Osteoblast (primary cell): ENCODE measurements around the gene CPNE9. TPM values are rescaled to one million over a fixed set of nuclear protein-coding genes. Genes with fewer than 3 reads are reported as not detected.

Experiments
- DNase-seq: peaks from one replicate; pipeline ENCODE4 v3.0.0; 2011; ENCODE audit warnings: low spot score, mixed read lengths; ENCODE audit not compliant: insufficient read length; ENCODE audit errors: missing footprints
- H2AFZ ChIP-seq: 2 replicates; pipeline ENCODE4 v1.6.0; 2011; ENCODE audit warnings: mild to moderate bottlenecking, low read length
- H3K27ac ChIP-seq: 2 replicates; pipeline ENCODE4 v1.5.1; 2011; ENCODE audit warnings: mild to moderate bottlenecking, low read depth, low read length, moderate library complexity
- H3K27me3 ChIP-seq: 2 replicates; pipeline ENCODE4 v1.6.0; 2012; ENCODE audit warnings: mild to moderate bottlenecking, control low read depth, inconsistent platforms, low read length, moderate library complexity; ENCODE audit not compliant: insufficient read depth
- H3K36me3 ChIP-seq: 2 replicates; pipeline ENCODE4 v1.5.1; 2011; ENCODE audit warnings: mild to moderate bottlenecking, low read length, control low read depth, moderate library complexity; ENCODE audit not compliant: insufficient read depth
- H3K4me1 ChIP-seq: 2 replicates; pipeline ENCODE4 v1.5.1; 2011; ENCODE audit warnings: mild to moderate bottlenecking, low read length, control low read depth, moderate library complexity; ENCODE audit not compliant: insufficient read depth
- H3K4me2 ChIP-seq: 2 replicates; pipeline ENCODE4 v1.6.0; 2011; ENCODE audit warnings: mild to moderate bottlenecking, low read length; ENCODE audit not compliant: insufficient read depth
- H3K4me3 ChIP-seq: fragments of 200-600 bp; sonication (generic); 3 replicates; pipeline ENCODE4 v1.5.1; 2012; ENCODE audit warnings: mild to moderate bottlenecking, low read length, inconsistent platforms; ENCODE audit not compliant: insufficient read depth
- H3K79me2 ChIP-seq: 2 replicates; pipeline ENCODE4 v1.6.0; 2012; ENCODE audit warnings: mild to moderate bottlenecking, low read length, control low read depth, inconsistent platforms; ENCODE audit not compliant: insufficient read depth
- H3K9me3 ChIP-seq: 2 replicates; pipeline ENCODE4 v1.5.1; 2011; ENCODE audit warnings: low read depth, low read length, control low read depth
- H4K20me1 ChIP-seq: 2 replicates; pipeline ENCODE4 v1.6.0; 2012; ENCODE audit warnings: mild to moderate bottlenecking, low read length, control low read depth; ENCODE audit not compliant: insufficient read depth
- total RNA-seq: library from RNA; depleted of rRNA; stranded (reverse); fragments of >200 nt; gene quantifications from 2 replicates; pipeline ENCODE4 v1.2.3, GENCODE V29; 2012
- TF ChIP-seq, protein P1 (sequence below): IDR thresholded peaks from 2 replicates; pipeline ENCODE4 v1.5.1; 2011; ENCODE audit warnings: mild to moderate bottlenecking, low read depth, low read length, moderate library complexity; ENCODE audit errors: extremely low read depth

Gene CPNE9
- total RNA-seq, 1 donor, result not detected

DNA sequence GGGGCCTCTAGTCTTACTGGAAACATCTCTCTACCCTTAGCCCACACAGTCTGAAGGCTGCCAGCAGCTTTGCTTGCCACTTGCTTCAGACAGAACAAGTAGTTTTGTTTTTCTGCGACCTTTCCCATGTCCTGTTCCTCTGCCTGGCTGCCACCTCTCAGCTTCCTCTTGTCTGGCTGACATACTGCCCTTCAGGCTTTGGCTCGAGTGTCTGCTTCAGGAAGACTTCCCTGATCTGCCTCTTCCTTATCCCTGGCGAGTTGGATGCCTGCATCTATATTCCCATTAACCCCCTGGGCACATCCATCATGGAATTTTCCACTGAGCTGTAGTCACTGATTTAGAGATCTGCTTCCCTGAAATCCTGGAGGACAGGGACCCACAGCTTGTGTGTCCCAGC, 25.1 kb upstream of the CPNE9 start:
- no peaks in the 10 kb centered on the region for H3K4me1 ChIP-seq
- H3K4me2 ChIP-seq, result no peak overlapping the region
- H3K9me3 ChIP-seq, result no peaks in the 10 kb centered on the region
- H3K27me3 ChIP-seq, result no peaks in the 10 kb centered on the region
- no peak overlapping the region for H3K4me3 ChIP-seq
- no peak overlapping the region for H3K27ac ChIP-seq
- DNase-seq, result no peak
- H2AFZ ChIP-seq, result no peak overlapping the region
- no peaks in the 10 kb centered on the region for H3K79me2 ChIP-seq
- no peaks in the 10 kb centered on the region for H4K20me1 ChIP-seq
- TF ChIP-seq, protein P1, sequence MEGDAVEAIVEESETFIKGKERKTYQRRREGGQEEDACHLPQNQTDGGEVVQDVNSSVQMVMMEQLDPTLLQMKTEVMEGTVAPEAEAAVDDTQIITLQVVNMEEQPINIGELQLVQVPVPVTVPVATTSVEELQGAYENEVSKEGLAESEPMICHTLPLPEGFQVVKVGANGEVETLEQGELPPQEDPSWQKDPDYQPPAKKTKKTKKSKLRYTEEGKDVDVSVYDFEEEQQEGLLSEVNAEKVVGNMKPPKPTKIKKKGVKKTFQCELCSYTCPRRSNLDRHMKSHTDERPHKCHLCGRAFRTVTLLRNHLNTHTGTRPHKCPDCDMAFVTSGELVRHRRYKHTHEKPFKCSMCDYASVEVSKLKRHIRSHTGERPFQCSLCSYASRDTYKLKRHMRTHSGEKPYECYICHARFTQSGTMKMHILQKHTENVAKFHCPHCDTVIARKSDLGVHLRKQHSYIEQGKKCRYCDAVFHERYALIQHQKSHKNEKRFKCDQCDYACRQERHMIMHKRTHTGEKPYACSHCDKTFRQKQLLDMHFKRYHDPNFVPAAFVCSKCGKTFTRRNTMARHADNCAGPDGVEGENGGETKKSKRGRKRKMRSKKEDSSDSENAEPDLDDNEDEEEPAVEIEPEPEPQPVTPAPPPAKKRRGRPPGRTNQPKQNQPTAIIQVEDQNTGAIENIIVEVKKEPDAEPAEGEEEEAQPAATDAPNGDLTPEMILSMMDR, result no peak
- H3K36me3 ChIP-seq, result peaks cover 75% of the 10 kb centered on the region

DNA sequence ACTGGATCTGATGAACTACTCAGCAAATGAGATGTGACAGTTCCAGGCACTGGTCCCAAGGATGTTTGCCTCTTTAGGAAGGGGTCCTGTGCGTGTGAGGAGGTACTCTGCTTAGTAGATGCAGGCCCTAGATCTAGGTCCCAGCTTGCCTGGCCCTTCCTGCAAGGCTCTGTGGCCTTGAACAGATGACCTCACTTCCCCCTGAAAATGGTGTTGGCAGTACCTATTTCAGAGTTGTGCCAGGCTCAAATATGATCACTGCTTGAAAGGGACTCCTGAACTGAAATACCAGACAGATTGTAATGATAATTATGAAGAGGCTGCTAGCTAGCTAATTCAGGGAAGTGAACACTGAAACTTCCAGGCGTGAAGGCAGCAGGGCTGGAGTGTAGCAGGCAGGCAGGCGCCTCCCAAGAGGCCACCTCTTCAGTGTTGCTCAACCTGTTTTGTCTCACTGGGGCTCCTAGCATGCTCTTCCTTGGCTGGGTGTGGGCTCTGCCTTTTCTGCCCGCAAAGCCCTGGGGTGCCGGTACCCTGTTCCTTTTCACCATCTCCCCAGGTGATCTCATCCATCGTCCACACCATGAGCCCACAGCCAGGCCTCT, 24.1 kb upstream of the CPNE9 start:
- Histone ChIP-seq H4K20me1 (no peaks in the 10 kb centered on the region), H3K27ac (no peak overlapping the region), H3K36me3 (peaks cover 72% of the 10 kb centered on the region), H3K27me3 (no peaks in the 10 kb centered on the region), H3K9me3 (no peaks in the 10 kb centered on the region), H3K79me2 (no peaks in the 10 kb centered on the region), H3K4me1 (no peaks in the 10 kb centered on the region), H3K4me2 (no peak overlapping the region), H2AFZ (no peak overlapping the region), H3K4me3 (no peak overlapping the region)
- TF ChIP-seq, protein P1, result no peak
- no peak for DNase-seq

DNA sequence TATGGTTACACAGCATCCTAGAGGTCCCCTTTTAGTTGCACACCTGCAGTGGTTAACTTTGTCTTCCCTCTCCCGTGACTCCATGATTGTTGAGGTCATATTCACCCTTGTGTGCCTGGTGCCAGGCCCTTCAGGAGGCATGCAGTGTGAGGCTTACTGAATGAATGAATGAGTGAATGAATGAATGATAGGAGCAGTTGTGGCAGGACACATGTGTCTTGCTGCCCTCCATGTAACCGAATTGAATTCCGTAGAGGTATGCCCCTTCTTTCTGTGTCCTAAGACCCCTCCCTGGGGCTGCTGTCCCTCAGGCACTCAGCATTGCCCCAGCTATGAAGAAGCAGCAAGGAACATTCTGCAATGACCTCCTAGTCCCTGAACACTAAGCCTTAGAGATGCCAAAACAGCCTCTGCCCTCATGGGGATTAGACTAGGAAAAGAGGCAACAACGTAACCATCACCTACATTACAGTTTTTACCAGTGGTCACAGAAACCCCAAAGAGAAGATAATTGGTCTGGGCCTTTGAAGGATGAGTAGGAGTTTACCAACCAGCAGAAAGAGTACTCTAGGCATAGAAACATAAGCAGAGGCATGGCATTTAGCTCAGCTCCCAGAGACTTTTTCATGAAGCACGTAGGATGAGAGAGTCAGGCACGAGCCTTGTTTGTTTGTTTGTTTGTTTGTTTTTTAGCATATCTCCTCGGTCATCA, 22.5 kb upstream of the CPNE9 start:
- H3K9me3 ChIP-seq, result no peaks in the 10 kb centered on the region
- no peak overlapping the region for H3K4me3 ChIP-seq
- H3K79me2 ChIP-seq, result no peaks in the 10 kb centered on the region
- no peak overlapping the region for H3K4me2 ChIP-seq
- H3K27me3 ChIP-seq, result no peaks in the 10 kb centered on the region
- TF ChIP-seq, protein P1, result no peak
- H4K20me1 ChIP-seq, result no peaks in the 10 kb centered on the region
- H3K36me3 ChIP-seq, result peaks cover 80% of the 10 kb centered on the region
- H2AFZ ChIP-seq, result no peak overlapping the region
- H3K4me1 ChIP-seq, result no peaks in the 10 kb centered on the region
- H3K27ac ChIP-seq, result no peak overlapping the region
- no peak for DNase-seq

DNA sequence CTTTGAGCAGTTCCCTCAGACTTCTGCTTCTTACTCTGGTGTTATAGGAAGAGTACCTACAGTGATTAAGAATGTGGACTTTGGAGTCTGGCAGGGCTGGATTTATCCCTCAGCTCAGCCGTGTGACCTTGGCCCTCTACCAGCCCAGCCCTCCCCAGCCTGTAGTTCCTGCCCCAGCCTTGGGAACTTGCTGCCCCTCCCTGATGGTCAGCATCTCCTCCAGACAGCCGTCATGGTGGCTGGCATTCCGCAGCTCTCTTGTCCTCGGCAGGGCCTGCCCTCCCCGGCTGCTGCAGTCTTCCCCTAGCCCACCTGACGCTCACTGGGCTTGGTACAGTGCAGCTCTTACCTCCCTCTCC, 21.9 kb upstream of the CPNE9 start:
- Histone ChIP-seq H3K4me1 (no peaks in the 10 kb centered on the region), H3K27ac (no peak overlapping the region), H3K79me2 (no peaks in the 10 kb centered on the region), H3K27me3 (no peaks in the 10 kb centered on the region), H3K36me3 (peaks cover 79% of the 10 kb centered on the region), H2AFZ (no peak overlapping the region), H3K4me3 (no peak overlapping the region), H4K20me1 (no peaks in the 10 kb centered on the region), H3K4me2 (no peak overlapping the region), H3K9me3 (no peaks in the 10 kb centered on the region)
- DNase-seq, result no peak
- TF ChIP-seq, protein P1, result no peak
